H1 (cell line): ENCODE measurements around the gene RAB38. TPM values are rescaled to one million over a fixed set of nuclear protein-coding genes. Genes with fewer than 3 reads are reported as not detected.

Source experiments
- CTCF ChIA-PET: fragments of 300-600 bp; sonication (Branson Sonifier 250); formaldehyde crosslinking; loops from one replicate; lab custom pipeline; 2021; ENCODE audit not compliant: partially characterized antibody; lab: Charles Lee
- POLR2A ChIA-PET: fragments of 300-600 bp; sonication (Branson Sonifier 250); formaldehyde crosslinking; loops from one replicate; lab custom pipeline; 2021; ENCODE audit warnings: inconsistent platforms; ENCODE audit not compliant: partially characterized antibody; lab: Charles Lee
- DNase-seq, 2 experiments: peaks; one replicate each; pipeline versions ENCODE4 v3.0.0 to v3.0.0-alpha.2; 2010 to 2022; ENCODE audit warnings: low spot score in 2 of 2, low read depth in 1 of 2, mixed read lengths in 1 of 2
- FAIRE-seq: peaks from 2 replicates; lab custom pipeline; 2011; peaks lifted over from hg19 to GRCh38; lab: Jason Lieb, UNC
- H2AFZ ChIP-seq: 2 replicates; pipeline ENCODE4 v1.8.1; 2012; ENCODE audit warnings: low read length, inconsistent platforms
- H2AK5ac ChIP-seq: 2 replicates; pipeline ENCODE4 v1.6.1; 2013; ENCODE audit warnings: low read depth, low read length
- H2BK120ac ChIP-seq: replicated peaks from 2 replicates; pipeline ENCODE3; 2013; ENCODE audit warnings: low read depth, low read length, inconsistent platforms
- H2BK12ac ChIP-seq: 2 replicates; pipeline ENCODE4 v1.6.1; 2013; ENCODE audit warnings: low read depth, low read length
- H2BK15ac ChIP-seq: 2 replicates; pipeline ENCODE4 v1.6.1; 2013; ENCODE audit warnings: low read length
- H2BK20ac ChIP-seq: 2 replicates; pipeline ENCODE4 v1.6.1; 2013; ENCODE audit warnings: low read length
- H2BK5ac ChIP-seq: 2 replicates; pipeline ENCODE4 v1.6.1; 2013; ENCODE audit warnings: low read depth, low read length
- H3K14ac ChIP-seq: 2 replicates; pipeline ENCODE4 v1.6.1; 2013; ENCODE audit warnings: inconsistent platforms; ENCODE audit not compliant: insufficient read length
- H3K18ac ChIP-seq: 2 replicates; pipeline ENCODE4 v1.6.1; 2013; ENCODE audit warnings: low read length; ENCODE audit errors: extremely low read depth
- H3K23ac ChIP-seq: 2 replicates; pipeline ENCODE4 v1.6.1; 2013; ENCODE audit warnings: inconsistent platforms; ENCODE audit not compliant: insufficient read length
- H3K23me2 ChIP-seq: 2 replicates; pipeline ENCODE4 v1.6.1; 2013; ENCODE audit warnings: low read depth, low read length
- H3K27ac ChIP-seq: 2 replicates; pipeline ENCODE4 v1.6.1; 2011; ENCODE audit warnings: low read depth, low read length, inconsistent platforms
- H3K27me3 ChIP-seq, 4 experiments: replicated peaks in 1 of 4; 1 replicate in 1 of 4; 2 replicates in 3 of 4; pipeline versions ENCODE4 v1.6.1 to v1.8.1; 2011 to 2013; ENCODE audit warnings: low read length in 3 of 4, mild to moderate bottlenecking in 3 of 4, inconsistent platforms in 2 of 4, mixed read lengths in 2 of 4, moderate library complexity in 1 of 4; ENCODE audit not compliant: control insufficient read depth in 3 of 4, insufficient read depth in 3 of 4; ENCODE audit errors: extremely low read depth in 1 of 4
- H3K36me3 ChIP-seq, 4 experiments: 2 replicates each; pipeline versions ENCODE4 v1.6.1 to v1.8.1; 2011 to 2013; ENCODE audit warnings: mild to moderate bottlenecking in 4 of 4, low read length in 3 of 4, moderate library complexity in 2 of 4, control low read depth in 1 of 4, inconsistent platforms in 1 of 4; ENCODE audit not compliant: insufficient read depth in 4 of 4, control insufficient read depth in 2 of 4
- H3K4ac ChIP-seq: replicated peaks from 2 replicates; pipeline ENCODE3; 2013; ENCODE audit warnings: low read length, low read depth, mixed read lengths, inconsistent platforms; ENCODE audit not compliant: insufficient read length
- H3K4me1 ChIP-seq, 4 experiments: replicated peaks in 1 of 4; 1 replicate in 1 of 4; 2 replicates in 3 of 4; pipeline versions ENCODE4 v1.6.1 to v1.8.1; 2011 to 2013; ENCODE audit warnings: low read length in 3 of 4, inconsistent platforms in 2 of 4, mixed read lengths in 1 of 4; ENCODE audit not compliant: insufficient read depth in 4 of 4, control insufficient read depth in 3 of 4
- H3K4me2 ChIP-seq, 2 experiments: 2 replicates each; pipeline versions ENCODE4 v1.6.1 to v1.8.1; 2011 to 2013; ENCODE audit warnings: low read depth in 2 of 2, low read length in 2 of 2, control low read depth in 1 of 2, inconsistent platforms in 1 of 2, mild to moderate bottlenecking in 1 of 2; ENCODE audit not compliant: insufficient read depth in 1 of 2
- H3K4me3 ChIP-seq, 4 experiments: fragments of 200-600, 300-600 bp in 1 of 4; sonication (generic), shearing (Covaris generic), sonication (Bioruptor Twin) in 1 of 4; 2 replicates each; pipeline versions ENCODE4 v1.5.1 to v1.8.1; 2011 to 2016; ENCODE audit warnings: low read length in 4 of 4, low read depth in 3 of 4, control low read depth in 2 of 4, inconsistent platforms in 2 of 4, mild to moderate bottlenecking in 2 of 4, mixed read lengths in 1 of 4, moderate library complexity in 1 of 4; ENCODE audit not compliant: insufficient read depth in 2 of 4; ENCODE audit errors: extremely low read depth in 1 of 4
- H3K56ac ChIP-seq: replicated peaks from 2 replicates; pipeline ENCODE3; 2013; ENCODE audit warnings: low read depth, mild to moderate bottlenecking, mixed read lengths, low read length, inconsistent platforms; ENCODE audit not compliant: insufficient read length
- H3K79me1 ChIP-seq: 2 replicates; pipeline ENCODE4 v1.6.1; 2013; ENCODE audit warnings: low read depth, low read length, control low read depth
- H3K79me2 ChIP-seq, 2 experiments: 2 replicates each; pipeline versions ENCODE4 v1.6.1 to v1.8.1; 2012 to 2013; ENCODE audit warnings: low read length in 2 of 2, mild to moderate bottlenecking in 2 of 2, inconsistent platforms in 1 of 2; ENCODE audit not compliant: insufficient read depth in 2 of 2, control insufficient read depth in 1 of 2
- H3K9ac ChIP-seq, 4 experiments: replicated peaks in 1 of 4; 1 replicate in 1 of 4; 2 replicates in 3 of 4; pipeline versions ENCODE4 v1.6.1 to v1.8.1; 2011 to 2013; ENCODE audit warnings: low read depth in 3 of 4, low read length in 3 of 4, control low read depth in 2 of 4, mild to moderate bottlenecking in 2 of 4, moderate library complexity in 2 of 4, inconsistent platforms in 1 of 4; ENCODE audit errors: extremely low read depth in 1 of 4
- H3K9me3 ChIP-seq, 2 experiments: 2 replicates each; pipeline versions ENCODE4 v1.6.1 to v1.8.1; 2012 to 2013; ENCODE audit warnings: mild to moderate bottlenecking in 2 of 2, moderate library complexity in 2 of 2, control low read depth in 1 of 2, inconsistent platforms in 1 of 2, low read depth in 1 of 2, low read length in 1 of 2, mixed read lengths in 1 of 2; ENCODE audit not compliant: insufficient read depth in 2 of 2
- H4K20me1 ChIP-seq, 2 experiments: replicated peaks in 1 of 2; 2 replicates each; pipeline versions ENCODE3 to v1.8.1; 2011 to 2013; ENCODE audit warnings: inconsistent platforms in 2 of 2, low read length in 2 of 2, mild to moderate bottlenecking in 1 of 2; ENCODE audit not compliant: insufficient read depth in 2 of 2, control insufficient read depth in 1 of 2
- H4K5ac ChIP-seq: 2 replicates; pipeline ENCODE4 v1.6.1; 2013; ENCODE audit warnings: low read length, low read depth, mixed read lengths, inconsistent platforms; ENCODE audit not compliant: insufficient read length
- H4K8ac ChIP-seq: 2 replicates; pipeline ENCODE4 v1.8.0; 2013; ENCODE audit warnings: mild to moderate bottlenecking, moderate library complexity, low read length, inconsistent platforms; ENCODE audit not compliant: insufficient read depth; ENCODE audit errors: extremely low read depth
- H4K91ac ChIP-seq: replicated peaks from 2 replicates; pipeline ENCODE3; 2013; ENCODE audit warnings: low read length, mixed read lengths, inconsistent platforms; ENCODE audit not compliant: insufficient read length
- ATF2 ChIP-seq: IDR thresholded peaks from 2 replicates; pipeline ENCODE4 v1.6.1; 2012; ENCODE audit warnings: low read length, inconsistent platforms
- CBX5 ChIP-seq: fragments of 300-800, 300-1000 bp; sonication (generic); IDR thresholded peaks from 2 replicates; pipeline ENCODE4 v1.7.1; 2016; ENCODE audit warnings: antibody characterized with exemption, low read length, low read depth
- CREB1 ChIP-seq: IDR thresholded peaks from 2 replicates; pipeline ENCODE4 v1.6.1; 2012; ENCODE audit warnings: inconsistent platforms
- CTBP2 ChIP-seq: IDR thresholded peaks from 2 replicates; pipeline ENCODE4 v1.7.0; 2011; ENCODE audit warnings: borderline replicate concordance, mild to moderate bottlenecking, moderate library complexity, mixed read lengths, low read length; ENCODE audit not compliant: insufficient read depth, insufficient read length
- GTF2F1 ChIP-seq: IDR thresholded peaks from 2 replicates; pipeline ENCODE4 v1.6.1; 2012; ENCODE audit warnings: low read depth, low read length, improper control_type of control experiment, borderline replicate concordance
- KDM5A ChIP-seq: fragments of 200-600 bp; IDR thresholded peaks from 2 replicates; pipeline ENCODE4 v1.7.1; 2012; ENCODE audit warnings: mild to moderate bottlenecking, low read length, inconsistent platforms, mixed read lengths
- MAX ChIP-seq: IDR thresholded peaks from 2 replicates; pipeline ENCODE4 v1.6.1; 2012; ENCODE audit warnings: inconsistent platforms
- RFX5 ChIP-seq: IDR thresholded peaks from 2 replicates; pipeline ENCODE4 v1.6.1; 2011; ENCODE audit warnings: low read depth, low read length, improper control_type of control experiment, borderline replicate concordance
- RNF2 ChIP-seq: fragments of 200-900, 300-1000 bp; sonication (generic); IDR thresholded peaks from 2 replicates; pipeline ENCODE4 v1.7.1; 2016; ENCODE audit warnings: borderline replicate concordance, low read depth, mild to moderate bottlenecking, antibody characterized with exemption, low read length; ENCODE audit not compliant: poor library complexity, severe bottlenecking; ENCODE audit errors: missing control alignments
- SIN3A ChIP-seq, 2 experiments: IDR thresholded peaks in 1 of 2; conservative IDR thresholded peaks in 1 of 2; 2 replicates each; pipeline ENCODE4 v1.6.1; 2011 to 2012; ENCODE audit warnings: low read length in 2 of 2, improper control_type of control experiment in 1 of 2, low read depth in 1 of 2, mild to moderate bottlenecking in 1 of 2
- YY1 ChIP-seq: IDR thresholded peaks from 2 replicates; pipeline ENCODE4 v1.6.1; 2011; ENCODE audit warnings: low read depth, mild to moderate bottlenecking, low read length
- WGBS, 2 experiments: shearing (Covaris generic) in 1 of 2; methylation state at CpG; one replicate each; pipeline versions ENCODE4 v1.1.6 to v1.1.7; 2013 to 2015; ENCODE audit warnings: low lambda C conversion rate in 2 of 2, mixed read lengths in 2 of 2, inconsistent platforms in 1 of 2, low coverage in 1 of 2, missing lambda C conversion rate in 1 of 2; ENCODE audit not compliant: insufficient replicate concordance in 2 of 2, insufficient coverage in 1 of 2, insufficient read length in 1 of 2; ENCODE audit errors: extremely low coverage in 1 of 2, missing lambda C conversion rate in 1 of 2; 5-methylcytosine and 5-hydroxymethylcytosine counted together
- polyA plus RNA-seq, 7 experiments: library from polyadenylated mRNA; depleted of rRNA in 3 of 7; stranded (reverse) in 5 of 7; unstranded in 2 of 7; fragments of >200 nt in 5 of 7; fragments of 200-250 nt in 2 of 7; gene quantifications; 1 replicate in 5 of 7; 2 replicates in 1 of 7; 4 replicates in 1 of 7; pipeline versions ENCODE4 v1.2.1 to v1.2.3, GENCODE V29; 2011 to 2013; ENCODE audit warnings: missing spikeins in 2 of 7, mixed read lengths in 2 of 7
- total RNA-seq: library from RNA; stranded (reverse); fragmentation: NEBNext Ultra II Directional; extraction: Animal tissue kit (Norgen Biotek cat#: 25700); gene quantifications from 2 replicates; pipeline ENCODE4 v1.2.1, GENCODE V29; 2021

The RAB38 gene
- total and polyA plus RNA-seq, 2 of the 8 experiments (the other 6 are each of a cell fraction or from before 2014, with no cell fraction given): 15.4 to 16.5 TPM

GRCh38 chr11:88170673-88171072 lies 4.6 kb downstream of the RAB38 start:
- H3K79me1 ChIP-seq: 0 out of 2 replicates have a peak, but pooled peaks cover 2% of the 10 kb centered on the region
- no peak overlapping the region for H3K18ac ChIP-seq
- no peaks in the 10 kb centered on the region for H4K20me1 ChIP-seq
- H2AFZ ChIP-seq: no peak overlapping the region
- H3K79me2 ChIP-seq: no peaks in the 10 kb centered on the region; a peak in 1 of 4 replicates
- H3K36me3 ChIP-seq: no peaks in the 10 kb centered on the region
- no peak overlapping the region for H4K8ac ChIP-seq
- no peaks in the 10 kb centered on the region for H3K27me3 ChIP-seq
- H4K91ac ChIP-seq: no peak overlapping the region
- CTCF ChIA-PET: interaction anchor here (0.9 kb wide), 1 partner anchor 15 kb away, joined by 4 read pairs; no protein-coding TSS in a partner anchor
- no peak overlapping the region for H2BK120ac ChIP-seq
- H3K23me2 ChIP-seq: peaks cover 7% of the 10 kb centered on the region; the same call in 1 of the 2 replicates
- no peak overlapping the region for H3K14ac ChIP-seq
- no peaks in the 10 kb centered on the region for H3K9me3 ChIP-seq
- H3K27ac ChIP-seq: no peak overlapping the region
- no peak overlapping the region for H2AK5ac ChIP-seq
- no peak overlapping the region for H3K23ac ChIP-seq
- WGBS, 2 experiments: 94% methylated on average over 2 of the region's 2 CpGs; no CpG with 5 or more reads in 1 of the 2 experiments
- POLR2A ChIA-PET: interaction anchor here (1.1 kb wide), 1 partner anchor 12 kb away, joined by 3 read pairs; no protein-coding TSS in a partner anchor
- H2BK12ac ChIP-seq: no peak overlapping the region
- no peak overlapping the region for H2BK5ac ChIP-seq
- no peak overlapping the region for H2BK15ac ChIP-seq
- H3K4me3 ChIP-seq: no peak overlapping the region
- H3K4me2 ChIP-seq: no peak overlapping the region
- no peak overlapping the region for H2BK20ac ChIP-seq
- peaks cover 0 to 4% (median 3%) of the 10 kb centered on the region in 4 experiments; a peak in 5 of 7 replicates for H3K4me1 ChIP-seq
- FAIRE-seq (no peak), DNase-seq (no peak)
- H3K4ac ChIP-seq: no peak overlapping the region
- no peak overlapping the region for H3K9ac ChIP-seq
- H4K5ac ChIP-seq: no peak overlapping the region
- H3K56ac ChIP-seq: no peak overlapping the region
- TF ChIP-seq ATF2 (no peak), YY1 (no peak), RFX5 (no peak), CTBP2 (no peak), GTF2F1 (no peak), CBX5 (no peak), CREB1 (no peak), KDM5A (no peak), RNF2 (no peak), MAX (no peak), SIN3A (conservative IDR thresholded peaks at IDR 0.05 in 1 of 2, IDR thresholded peaks at IDR 0.05 in 1 of 2; ENCODE audit: low read depth in 1 of 2, low read length in 2 of 2) (no peak)
